ENCODE data around the gene CNTNAP5.

The CNTNAP5 gene

DNA sequence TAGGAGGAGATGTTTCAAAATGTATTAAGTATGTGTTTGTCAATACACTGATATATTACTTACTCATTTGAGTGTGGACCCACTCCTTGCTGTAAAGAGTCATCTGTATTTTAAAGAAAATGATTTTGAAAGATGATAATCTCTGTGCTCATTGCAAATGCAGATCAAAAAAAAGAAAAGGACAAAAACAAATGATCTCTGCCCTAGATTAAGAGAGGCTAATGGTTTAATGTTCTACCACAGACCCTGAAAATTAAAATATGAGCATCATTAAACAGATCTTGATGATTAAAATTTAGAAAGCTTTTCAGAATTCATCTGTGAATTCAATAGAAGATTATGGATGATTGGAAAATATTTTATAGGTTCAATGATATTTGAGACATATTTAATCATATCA is 136.5 kb downstream of the CNTNAP5 start:
- no peak for DNase-seq

DNA sequence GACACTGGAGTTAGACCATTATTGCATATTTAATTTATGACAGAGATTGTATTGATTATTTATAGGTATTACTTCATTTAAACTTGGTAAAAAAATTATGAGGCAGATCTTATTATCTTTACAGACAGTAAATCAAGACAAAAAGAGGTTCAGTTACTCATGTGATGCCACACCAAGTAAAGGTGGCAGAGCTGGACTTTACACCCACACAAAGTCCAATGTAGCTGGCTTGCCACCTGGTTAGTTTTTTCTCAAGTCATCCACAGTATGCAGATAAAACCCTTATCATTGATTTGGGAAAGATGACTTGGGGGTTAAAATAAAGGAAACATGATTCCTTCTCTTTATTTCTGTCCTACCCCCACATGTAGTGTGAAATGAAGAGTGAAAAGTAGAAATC is 137.2 kb downstream of the CNTNAP5 start:
- no peak for DNase-seq

DNA sequence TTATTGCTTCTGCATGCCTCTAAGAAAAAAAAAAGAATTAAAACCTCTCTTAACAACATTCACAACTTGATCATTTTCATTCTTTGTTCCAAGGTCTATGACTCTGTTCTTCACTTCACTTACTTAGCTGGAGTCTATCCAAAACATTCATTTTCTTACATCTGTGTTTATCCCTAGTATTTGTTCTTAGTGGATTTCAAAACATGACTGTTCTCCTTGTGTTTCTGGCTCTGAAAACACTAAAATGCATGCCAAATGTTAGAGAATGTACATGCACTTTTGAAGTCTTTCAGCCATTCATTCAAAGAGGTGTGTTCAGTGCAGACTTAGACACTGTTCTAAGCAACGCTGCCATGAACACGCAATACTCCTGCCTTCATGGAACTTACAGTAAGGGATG is 138.8 kb downstream of the CNTNAP5 start:
- no peak for DNase-seq

DNA sequence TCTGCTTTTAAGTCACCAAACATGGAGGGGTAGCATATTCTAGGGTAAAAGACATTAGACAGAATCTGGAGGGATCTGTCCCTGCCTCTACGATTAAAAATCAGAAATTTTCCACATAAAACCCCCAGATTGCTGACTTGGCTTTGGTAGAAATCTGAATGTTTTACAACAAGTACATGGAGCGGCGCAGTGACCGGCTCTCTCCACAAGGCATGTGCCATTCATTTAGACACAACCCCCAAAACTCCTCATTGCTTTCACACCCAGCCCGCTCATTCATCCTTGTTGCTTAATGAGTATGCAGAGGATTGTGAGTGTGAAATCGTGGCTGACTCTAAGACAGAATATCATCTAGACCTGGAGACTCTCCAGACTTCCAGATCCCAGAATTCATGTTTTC is 140.6 kb downstream of the CNTNAP5 start:
- no peak for DNase-seq

DNA sequence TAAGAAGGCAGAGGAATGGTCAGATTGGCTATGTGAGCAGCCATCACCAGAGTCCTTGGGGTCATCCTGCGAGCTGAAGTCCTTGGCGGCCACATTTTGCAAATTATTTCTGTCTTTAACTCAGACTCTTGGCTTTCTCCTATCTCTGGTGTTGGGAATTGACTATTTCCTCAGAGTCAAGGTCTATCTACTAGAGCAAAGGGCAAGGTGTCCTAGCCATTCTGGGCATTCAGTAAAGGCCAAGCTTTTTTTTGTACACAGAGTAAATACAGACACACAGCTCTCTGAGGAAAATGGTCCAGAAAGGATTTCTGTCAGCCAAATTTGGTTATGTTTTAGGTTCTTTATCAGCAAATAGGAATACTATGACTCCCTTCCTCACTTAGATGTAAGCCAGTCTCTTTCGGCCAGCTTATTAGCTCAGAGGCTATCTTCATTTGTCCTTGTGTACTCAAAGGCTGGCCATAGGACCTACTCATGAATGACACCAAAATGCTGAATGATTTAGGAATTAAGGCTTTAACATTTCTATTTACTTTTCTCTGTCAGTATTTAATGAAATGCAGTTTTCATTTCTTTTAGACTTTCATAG is 146.5 kb downstream of the CNTNAP5 start:
- DNase-seq: no peak

DNA sequence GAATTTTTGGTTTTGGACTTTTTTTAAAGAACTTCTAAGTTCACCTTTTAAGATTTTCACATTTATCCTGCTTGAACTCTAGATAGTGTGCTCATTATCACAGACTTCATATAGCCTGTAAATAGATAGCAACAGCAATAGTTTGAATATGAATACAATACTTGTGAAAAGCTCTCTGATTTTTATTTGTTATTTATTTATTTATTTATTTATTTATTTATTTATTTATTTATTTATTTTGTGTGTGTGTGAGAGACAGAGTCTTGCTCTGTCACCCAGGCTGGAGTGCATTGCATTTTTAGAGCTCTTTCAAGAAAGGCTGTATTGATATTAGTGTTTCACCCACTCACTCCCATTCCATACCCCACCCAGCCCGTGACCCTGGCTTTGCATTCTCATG is 153.6 kb downstream of the CNTNAP5 start:
- no peak for DNase-seq

DNA sequence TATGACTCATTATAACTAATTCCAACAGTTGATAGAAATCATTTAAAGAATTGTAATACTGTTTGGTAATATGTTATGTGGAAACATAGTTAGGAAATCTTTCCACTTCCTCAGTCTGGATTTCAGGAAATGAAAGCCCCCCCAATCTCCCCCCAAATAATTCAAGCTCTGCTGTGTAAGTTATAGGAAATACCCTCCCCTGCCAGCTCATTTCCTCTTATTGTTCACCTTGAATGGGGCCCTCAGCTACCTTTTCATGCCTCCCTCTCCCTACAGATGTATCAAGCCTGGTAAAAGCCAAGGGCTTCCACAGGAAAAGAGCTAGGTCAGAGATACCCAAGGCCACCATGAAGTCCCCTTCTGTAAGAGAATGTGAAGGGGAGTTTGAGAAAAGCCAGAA is 155.5 kb downstream of the CNTNAP5 start:
- DNase-seq: no peak

DNA sequence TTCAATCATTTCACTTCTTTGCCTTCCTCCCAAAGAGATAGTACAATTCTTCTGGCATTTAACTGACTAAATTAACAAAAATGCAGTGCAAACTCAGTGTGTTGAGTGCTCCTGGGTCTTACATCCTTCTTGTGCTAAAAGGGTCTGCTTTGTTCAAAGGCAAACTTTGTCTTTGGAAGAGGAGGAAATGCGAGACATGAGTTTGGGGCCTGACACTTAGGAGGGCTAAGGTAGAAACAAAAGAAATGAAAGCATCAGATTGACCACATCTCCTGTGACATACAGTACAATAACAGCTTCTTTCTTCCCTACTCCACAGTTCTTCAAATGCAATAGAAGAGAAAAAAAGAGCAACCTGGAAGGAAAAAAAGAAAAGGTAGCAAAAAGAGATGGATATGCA is 161.7 kb downstream of the CNTNAP5 start:
- no peak for DNase-seq

DNA sequence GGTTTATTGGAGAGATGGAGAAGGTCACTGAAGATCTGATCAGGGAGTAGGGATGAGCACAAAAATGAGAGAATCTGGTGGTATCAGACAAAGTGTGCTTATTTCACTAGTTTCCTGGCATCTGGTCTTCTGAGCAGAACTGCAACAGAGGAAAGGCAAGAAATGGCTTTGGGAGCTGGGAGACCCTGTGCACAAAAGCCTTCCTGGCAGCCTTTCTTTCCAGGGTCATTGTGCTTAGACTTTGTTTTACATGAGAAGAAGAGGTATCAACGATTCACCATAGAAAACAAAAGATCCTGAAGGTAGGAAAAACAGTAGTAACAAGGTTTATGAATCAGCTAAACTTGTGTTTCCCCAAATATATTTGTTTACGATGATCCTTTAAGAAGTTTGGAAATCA is 162.9 kb downstream of the CNTNAP5 start:
- no peak for DNase-seq

DNA sequence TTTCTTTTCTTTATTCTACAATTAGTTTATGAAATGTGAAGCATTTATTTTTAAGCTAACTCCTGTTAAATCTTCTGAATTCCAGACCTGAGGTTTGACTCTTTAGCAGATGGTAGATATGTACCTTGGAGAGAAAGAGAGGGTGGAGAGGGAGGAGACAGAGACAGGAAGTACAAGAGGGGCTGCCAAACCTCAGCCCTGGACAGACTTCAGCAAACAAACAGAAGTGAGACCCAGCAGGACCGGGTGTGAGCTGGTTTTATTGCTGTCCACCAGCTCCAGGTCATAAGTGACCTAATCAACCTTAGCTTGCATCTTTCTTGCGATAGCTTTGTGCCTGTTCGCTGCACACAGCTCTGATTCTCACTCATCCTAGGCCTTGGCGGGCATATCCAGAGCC is 168.6 kb downstream of the CNTNAP5 start:
- no peak for DNase-seq

DNA sequence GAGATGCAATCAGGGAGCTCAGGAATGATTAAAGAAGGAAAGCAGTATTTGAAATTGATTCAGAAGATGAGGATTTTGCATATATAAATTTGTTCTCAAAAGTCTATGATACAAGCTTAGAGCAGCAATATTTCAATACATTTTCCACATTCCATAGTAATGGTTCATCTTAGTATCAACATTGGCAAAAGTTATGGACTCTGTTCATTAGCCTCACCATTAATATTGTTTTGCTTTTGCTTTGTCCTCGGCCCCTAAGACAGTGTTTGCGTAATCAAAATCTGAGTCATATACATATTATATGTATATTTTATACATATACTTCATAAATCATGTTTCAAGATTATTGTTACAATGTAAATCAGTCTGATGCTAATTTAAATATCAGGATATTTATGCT is 176.6 kb downstream of the CNTNAP5 start:
- DNase-seq: no peak

DNA sequence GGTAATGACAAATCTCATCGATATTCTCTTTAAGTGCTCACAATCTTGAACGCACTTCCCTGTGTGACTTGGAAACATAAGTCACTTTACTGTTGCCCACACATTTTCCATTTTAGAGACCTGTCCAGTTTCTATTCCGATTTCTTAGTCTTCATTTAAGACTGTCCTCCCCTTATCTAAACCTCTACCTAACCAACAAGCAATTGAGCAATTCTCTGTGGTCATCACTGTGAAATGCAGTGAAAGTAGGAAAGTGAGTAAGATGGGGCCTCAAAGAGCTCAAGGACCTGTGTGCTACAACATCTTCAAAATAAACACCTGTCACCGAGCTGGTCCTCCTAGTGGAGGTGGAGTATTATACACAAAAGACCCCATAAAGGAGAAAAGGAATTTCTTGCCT is 184.4 kb downstream of the CNTNAP5 start:
- DNase-seq: no peak

DNA sequence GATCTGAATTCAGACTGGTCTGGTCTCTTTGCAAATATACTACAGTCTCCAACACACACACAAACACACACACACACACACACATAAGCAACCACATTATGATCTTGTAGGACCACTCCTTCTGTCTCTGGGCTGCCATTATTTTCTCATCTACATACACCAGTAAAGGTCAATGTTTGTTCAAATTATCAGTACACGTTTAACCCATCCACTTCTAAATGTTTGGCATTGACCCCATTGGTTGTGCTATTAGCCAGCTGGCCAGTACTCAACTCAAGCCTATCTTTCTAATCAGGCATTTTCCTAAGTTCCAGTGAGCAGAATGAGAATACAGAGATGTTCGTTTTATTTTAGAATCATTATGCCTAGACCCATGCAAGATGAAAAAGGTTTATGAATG is 186.4 kb downstream of the CNTNAP5 start:
- DNase-seq: no peak

DNA sequence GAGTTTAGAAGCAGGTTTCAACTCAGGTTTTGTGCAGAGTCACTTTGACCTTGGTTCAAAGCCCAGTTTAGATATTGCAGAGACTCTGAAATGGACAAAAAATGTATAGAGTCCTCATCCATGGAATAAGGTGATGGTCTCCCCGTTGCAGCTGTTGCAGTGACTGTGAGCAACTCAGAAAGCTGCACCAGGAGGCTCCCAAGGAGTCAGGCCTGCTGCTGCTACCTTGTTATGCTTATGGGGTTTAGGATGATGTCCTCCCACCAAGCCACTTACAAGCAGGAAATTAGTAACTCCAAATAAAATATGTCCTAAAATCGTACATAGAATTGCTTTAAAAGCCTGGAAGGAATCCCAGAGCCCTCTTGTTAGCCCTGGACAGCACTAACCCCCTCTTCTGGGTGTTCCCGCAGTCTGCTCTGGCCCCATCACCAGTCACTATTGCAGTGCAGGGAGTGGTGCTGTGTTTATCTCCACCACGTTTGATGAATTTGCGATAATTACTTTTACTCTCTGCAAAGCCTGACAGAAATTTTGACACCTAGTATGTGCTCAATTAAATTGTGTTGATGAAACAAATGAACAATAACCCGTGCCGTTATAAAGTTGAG is 189.0 kb downstream of the CNTNAP5 start:
- no peak for DNase-seq

DNA sequence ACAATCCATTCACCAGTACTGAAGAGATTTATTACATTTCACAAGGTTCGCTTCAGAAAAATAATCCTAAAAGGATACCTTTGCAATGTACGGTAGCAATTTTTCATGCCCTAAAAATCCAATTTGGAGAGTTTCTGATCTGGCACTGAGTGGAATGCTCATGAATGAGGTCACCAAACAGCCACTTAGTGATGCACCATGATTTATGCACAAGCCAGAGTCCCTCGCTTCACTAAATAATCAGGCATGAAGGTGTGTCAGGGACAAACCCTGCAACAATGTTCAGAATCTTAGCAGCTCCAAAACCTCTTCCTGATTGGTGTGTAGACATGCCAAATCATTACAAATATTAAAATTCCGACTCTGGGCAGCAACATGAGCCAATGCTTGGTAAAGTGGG is 221.1 kb downstream of the CNTNAP5 start:
- no peak for DNase-seq

DNA sequence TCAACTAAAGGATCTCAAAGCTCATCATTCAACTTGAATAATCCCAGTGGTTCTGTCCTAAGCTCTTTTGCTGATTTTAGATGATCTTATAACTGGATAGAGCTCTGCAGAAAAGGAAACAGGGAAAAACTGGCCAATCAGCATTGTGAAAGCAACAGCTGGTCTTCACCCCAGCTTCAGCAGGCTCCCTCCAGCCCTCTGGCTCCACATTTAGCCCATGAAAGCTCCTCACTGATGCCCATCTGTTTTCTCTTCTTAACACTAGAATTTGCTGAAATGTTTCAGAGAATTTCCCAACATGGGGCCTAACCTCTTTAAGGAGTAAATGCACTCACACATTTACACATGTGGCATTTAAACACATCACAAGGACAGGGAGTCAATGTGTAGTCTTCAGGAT is 223.3 kb downstream of the CNTNAP5 start:
- no peak for DNase-seq

DNA sequence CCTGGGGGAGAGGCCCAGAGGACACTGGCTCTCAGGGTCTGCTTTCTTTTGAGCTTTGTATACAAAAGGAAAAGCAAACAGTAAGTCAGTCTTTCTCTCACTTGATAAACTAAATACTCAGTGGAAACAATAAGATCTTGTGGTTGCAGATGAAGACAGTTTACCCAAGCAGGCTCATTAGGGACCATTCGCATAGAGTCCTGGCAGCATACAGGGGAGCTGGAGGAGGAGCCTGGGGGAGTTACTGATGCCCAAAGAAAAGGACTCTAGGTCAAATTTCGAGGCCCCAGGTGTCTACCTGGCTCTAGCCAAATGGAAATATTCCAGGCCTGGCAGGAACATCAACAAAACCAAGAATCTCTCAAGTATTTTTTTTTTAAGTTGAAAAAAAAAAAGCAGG is 225.3 kb downstream of the CNTNAP5 start:
- no peak for DNase-seq

DNA sequence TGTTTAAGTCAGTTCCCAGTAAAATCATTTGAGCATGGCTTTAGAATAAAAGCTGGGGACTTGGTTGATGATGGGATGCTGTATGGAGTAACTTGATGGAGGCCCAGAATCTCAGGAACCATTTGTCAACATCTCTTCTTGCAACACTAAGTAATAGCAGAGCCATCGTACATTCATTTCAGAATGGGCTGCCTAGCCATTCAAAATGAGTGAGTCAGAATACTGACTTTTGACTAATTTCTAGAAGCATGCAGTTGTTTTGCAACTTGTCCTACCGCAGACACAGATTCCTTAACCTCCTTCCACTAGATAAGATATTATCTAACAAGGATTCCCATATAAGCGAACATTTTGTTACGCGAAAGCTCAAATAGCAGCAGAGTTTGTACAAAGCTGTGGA is 229.5 kb downstream of the CNTNAP5 start:
- DNase-seq: no peak

DNA sequence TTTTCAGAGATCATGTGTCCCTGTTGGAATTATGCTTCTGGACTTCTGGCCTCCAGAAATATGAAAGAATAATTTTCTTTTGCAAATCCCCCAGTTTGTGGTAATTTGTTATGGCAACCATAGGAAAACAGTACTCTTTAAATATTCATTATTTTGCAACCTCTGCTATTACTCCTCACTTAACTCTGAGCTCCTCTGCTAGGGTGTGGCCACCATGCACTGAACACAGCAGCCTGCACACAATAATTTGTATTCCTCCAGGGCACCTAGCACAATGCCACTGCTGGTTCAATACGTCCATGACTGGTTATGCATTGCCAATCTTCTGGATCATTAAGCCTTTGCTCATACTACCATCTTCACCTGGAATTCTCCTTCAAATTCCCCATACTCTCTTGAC is 232.0 kb downstream of the CNTNAP5 start:
- DNase-seq: no peak

DNA sequence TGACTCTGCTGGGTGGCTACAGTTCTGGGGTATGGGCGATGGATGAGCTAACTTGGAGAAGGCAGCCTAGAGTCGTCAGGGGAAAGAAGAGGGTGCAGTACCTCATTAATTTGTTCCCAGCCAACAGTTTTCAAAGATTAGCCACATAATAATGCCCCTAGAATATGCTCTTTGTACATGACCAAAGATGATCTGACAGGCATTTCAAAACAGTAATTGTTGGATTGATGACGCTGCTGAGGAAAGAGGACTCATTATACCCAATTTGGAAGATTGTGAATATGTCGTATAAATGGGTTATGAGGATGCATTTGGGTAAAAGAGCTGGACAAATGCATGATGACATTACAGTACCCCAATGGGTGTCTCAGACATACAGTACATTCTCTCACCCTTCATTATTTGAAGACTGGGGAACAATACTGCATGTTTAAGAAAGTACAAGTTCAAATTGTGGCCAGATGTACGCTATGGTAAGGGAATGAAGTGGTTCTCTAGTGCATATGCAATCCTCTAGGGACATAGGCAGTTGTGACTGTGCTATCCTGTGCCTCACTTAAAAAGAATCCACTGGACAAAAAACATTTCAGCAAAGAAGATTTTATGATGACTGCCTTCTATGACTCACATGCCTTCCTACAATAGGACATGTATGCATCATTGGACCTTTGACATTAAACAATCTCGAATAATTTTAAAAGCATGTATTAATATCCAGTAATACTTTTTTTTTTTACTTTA is 233.2 kb downstream of the CNTNAP5 start:
- DNase-seq: no peak

DNA sequence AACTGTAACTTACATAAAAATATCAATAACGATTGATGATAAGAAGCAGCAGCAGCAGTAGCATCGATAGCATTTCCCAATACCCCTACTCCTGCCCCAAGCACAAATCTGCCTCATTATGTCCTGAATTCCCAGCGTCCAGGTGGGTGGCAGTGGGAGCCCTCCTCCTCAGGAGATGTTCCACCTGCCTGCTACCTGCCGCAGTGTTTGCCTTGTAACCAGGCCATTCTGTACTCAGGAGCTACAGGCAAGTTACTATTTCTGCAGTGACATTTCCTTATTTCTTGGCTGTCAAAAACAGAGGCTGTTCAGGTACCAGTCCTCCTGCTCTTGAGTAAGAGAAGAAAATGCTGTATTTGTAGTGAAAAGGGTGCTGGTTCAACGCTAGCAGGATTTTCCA is 236.4 kb downstream of the CNTNAP5 start:
- no peak for DNase-seq

DNA sequence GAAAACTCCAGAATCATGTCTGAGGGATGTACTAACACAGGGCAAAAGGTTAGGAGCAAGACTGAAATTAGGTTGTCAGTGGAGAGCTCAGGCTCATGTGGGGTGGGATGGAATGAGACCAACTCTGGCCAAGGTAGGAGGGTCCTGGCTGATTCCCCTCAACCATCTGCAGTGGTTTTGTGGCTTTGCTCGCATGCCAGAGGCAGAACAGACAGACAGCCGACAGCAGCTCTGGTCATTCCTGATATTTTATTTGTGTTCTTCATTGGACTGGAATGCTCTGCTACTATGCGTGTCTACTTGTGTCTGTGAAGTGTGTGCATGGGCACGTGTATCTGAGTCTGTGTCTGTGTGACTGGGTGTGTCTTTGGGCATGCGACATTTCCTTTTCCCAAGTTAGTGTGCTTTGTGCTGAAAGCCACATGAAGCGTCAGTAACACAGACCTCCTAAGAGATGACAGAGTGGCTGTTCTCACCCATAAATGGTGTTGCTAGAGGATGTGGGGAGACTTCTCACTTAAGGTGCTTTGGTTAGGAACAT is 239.5 kb downstream of the CNTNAP5 start:
- no peak for DNase-seq

DNA sequence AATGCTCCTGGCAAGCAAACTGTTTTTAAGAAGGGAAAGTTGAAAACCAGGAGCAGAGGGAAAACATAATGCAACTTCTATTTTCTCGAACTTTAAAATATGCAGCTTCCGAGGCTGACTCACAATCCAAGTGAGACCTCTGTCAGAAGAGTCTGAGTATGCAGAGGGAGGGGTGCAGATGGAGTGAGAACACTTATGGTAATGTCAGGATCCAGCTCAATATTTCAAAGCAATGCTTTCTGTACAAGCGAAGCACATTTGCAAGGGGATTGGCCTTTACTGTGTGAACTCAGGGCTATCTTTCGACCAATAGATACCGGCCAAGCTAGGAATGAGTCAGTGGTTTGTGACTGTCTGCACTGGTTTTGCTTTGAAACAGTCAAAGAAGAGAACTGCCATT is 242.7 kb downstream of the CNTNAP5 start:
- no peak for DNase-seq

DNA sequence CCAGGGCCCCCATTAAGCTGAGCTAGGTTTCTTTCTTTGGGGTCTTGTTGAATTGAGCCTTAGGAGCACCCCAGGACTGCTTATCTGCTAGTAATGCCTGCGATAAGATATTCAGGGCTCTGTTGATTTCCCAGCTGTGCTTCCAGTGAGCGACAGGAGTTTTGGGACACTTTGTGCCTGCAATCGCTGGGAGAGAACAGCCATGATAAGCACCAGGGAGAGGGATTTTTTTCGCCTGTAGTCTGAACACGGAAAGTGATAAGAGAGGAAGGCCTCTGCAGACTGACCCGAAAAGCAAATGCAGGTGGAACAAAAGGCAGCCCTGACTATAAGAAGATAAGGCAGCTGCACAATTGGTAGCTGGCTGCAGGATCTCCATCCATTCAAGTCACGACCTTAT is 244.3 kb downstream of the CNTNAP5 start:
- no peak for DNase-seq
